ENCODE data around the gene HESX1. TPM values are rescaled to one million over a fixed set of nuclear protein-coding genes. Genes with fewer than 3 reads are reported as not detected.

HESX1 gene
- total and polyA plus RNA-seq, 9 donors: 0.23 to 1.4 (median 0.88) TPM; not detected in 1

DNA sequence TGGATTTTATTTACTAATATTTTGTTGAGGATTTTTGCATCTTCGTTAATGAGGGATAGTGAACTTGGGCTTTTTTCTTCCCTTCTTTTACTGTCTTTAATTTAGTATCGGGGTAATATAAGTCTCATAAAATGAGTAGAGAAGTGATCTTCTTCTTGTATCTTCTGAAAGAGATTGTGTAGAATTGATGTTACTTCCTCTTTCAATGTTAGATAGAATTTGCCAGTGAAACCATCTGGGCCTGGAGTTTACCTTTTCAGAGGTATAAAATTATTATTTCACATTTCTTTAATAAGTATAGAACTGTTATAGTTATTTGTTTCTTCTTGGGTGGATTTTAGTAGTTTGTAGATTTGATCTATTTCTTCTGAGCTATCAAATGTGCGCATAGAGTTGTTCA lies 7.8 kb downstream of the HESX1 start:
- H3K4me1 ChIP-seq (ENCODE audit: insufficient read depth): no peaks in the 10 kb centered on the region
- H3K36me3 ChIP-seq: no peaks in the 10 kb centered on the region
- no peaks in the 10 kb centered on the region for H3K9me3 ChIP-seq
- no peak for TF ChIP-seq EP300 (IDR thresholded peaks at IDR 0.05)
- TF ChIP-seq, protein P1, sequence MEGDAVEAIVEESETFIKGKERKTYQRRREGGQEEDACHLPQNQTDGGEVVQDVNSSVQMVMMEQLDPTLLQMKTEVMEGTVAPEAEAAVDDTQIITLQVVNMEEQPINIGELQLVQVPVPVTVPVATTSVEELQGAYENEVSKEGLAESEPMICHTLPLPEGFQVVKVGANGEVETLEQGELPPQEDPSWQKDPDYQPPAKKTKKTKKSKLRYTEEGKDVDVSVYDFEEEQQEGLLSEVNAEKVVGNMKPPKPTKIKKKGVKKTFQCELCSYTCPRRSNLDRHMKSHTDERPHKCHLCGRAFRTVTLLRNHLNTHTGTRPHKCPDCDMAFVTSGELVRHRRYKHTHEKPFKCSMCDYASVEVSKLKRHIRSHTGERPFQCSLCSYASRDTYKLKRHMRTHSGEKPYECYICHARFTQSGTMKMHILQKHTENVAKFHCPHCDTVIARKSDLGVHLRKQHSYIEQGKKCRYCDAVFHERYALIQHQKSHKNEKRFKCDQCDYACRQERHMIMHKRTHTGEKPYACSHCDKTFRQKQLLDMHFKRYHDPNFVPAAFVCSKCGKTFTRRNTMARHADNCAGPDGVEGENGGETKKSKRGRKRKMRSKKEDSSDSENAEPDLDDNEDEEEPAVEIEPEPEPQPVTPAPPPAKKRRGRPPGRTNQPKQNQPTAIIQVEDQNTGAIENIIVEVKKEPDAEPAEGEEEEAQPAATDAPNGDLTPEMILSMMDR (IDR thresholded peaks at IDR 0.05): no peak
- no peak for TF ChIP-seq POLR2A (IDR thresholded peaks at IDR 0.05)
- no peak overlapping the region for H3K4me3 ChIP-seq
- WGBS, 3 donors: 93 to 96% (median 93%) methylated on average over 3 of the region's 3 CpGs
- no peaks in the 10 kb centered on the region for H3K27me3 ChIP-seq
- intact Hi-C loops (cut with DNase I): no loop called here
- H3K27ac ChIP-seq: no peak overlapping the region
- DNase-seq: no peak

- no peaks in the 10 kb centered on the region for H3K27me3 ChIP-seq
- no peaks in the 10 kb centered on the region for H3K9me3 ChIP-seq
- no peak overlapping the region for H3K4me3 ChIP-seq
- TF ChIP-seq EP300 (IDR thresholded peaks at IDR 0.05): no peak
- DNase-seq: no peak
- H3K27ac ChIP-seq: no peak overlapping the region
- H3K4me1 ChIP-seq (ENCODE audit: insufficient read depth): peaks cover 2% of the 10 kb centered on the region
- intact Hi-C loops (cut with DNase I): no loop called here
- H3K36me3 ChIP-seq: no peaks in the 10 kb centered on the region
- WGBS, 3 donors: 16 to 27% (median 24%) methylated on average over 6 of the region's 6 CpGs
These were observed 15.3 kb downstream of the HESX1 start for GRCh38 chr3:57184526-57184925.

- DNase-seq: no peak
- no peaks in the 10 kb centered on the region for H3K27me3 ChIP-seq
- no peaks in the 10 kb centered on the region for H3K36me3 ChIP-seq
- no peak overlapping the region for H3K27ac ChIP-seq
- H3K9me3 ChIP-seq: no peaks in the 10 kb centered on the region
- WGBS, 3 donors: 75 to 81% (median 77%) methylated on average over 5 of the region's 5 CpGs
- H3K4me1 ChIP-seq (ENCODE audit: insufficient read depth): no peaks in the 10 kb centered on the region
- TF ChIP-seq, protein P1 (IDR thresholded peaks at IDR 0.05): no peak
- TF ChIP-seq EP300 (IDR thresholded peaks at IDR 0.05) (no peak), POLR2A (IDR thresholded peaks at IDR 0.05) (no peak)
- intact Hi-C loops (cut with DNase I): no loop called here
- no peak overlapping the region for H3K4me3 ChIP-seq
These were observed 20.0 kb downstream of the HESX1 start for GRCh38 chr3:57179580-57180410.

DNA sequence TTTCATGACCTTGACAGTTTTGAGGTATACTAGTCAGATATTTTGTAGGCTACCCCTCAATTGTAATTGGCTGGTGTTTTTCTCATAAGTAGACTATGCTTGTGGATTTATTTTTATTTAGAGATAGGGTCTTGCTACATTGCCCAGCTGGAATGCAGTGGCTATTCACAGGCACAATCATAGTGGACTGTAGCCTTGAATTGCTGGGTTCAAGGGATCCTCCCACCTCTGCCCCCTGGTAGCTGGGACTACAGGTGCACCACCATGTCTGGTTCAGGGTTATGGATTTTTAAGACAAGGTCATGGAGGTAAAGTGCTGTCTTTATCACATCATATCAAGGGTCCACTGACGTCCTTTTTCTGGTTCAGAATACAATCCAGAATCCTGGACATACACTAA lies 23.7 kb downstream of the HESX1 start:
- 54 to 65% (median 55%) methylated on average over 1 of the region's 1 CpG for WGBS, 3 donors
- H3K9me3 ChIP-seq: no peaks in the 10 kb centered on the region
- no peaks in the 10 kb centered on the region for H3K27me3 ChIP-seq
- H3K36me3 ChIP-seq: no peaks in the 10 kb centered on the region
- no peaks in the 10 kb centered on the region for H3K4me1 ChIP-seq (ENCODE audit: insufficient read depth)
- no peak overlapping the region for H3K27ac ChIP-seq
- TF ChIP-seq, protein P1 (IDR thresholded peaks at IDR 0.05): no peak
- no peak for DNase-seq
- intact Hi-C loops (cut with DNase I): no loop called here
- no peak overlapping the region for H3K4me3 ChIP-seq

DNA sequence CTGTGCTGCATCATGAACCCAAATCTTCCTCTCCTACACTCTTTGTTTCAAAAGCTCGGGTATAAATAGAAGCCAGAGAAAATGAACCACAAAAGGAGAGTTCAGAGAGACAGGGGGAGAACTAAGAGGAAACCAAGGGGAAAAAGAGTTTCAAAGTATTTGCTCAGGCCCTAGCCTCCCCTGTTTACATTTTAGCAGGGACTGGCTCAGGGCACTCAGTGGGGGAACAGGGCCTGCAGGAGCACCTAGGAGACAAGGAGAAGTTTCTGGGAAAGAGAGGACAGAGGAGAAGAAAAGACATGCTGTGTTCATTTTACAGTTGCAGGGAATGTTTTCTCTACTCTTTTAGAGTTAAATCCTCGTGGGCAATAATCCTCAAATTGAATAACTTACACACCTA lies 26.1 kb downstream of the HESX1 start:
- DNase-seq: no peak
- Histone ChIP-seq H3K4me3 (no peak overlapping the region), H3K27ac (no peak overlapping the region), H3K9me3 (no peaks in the 10 kb centered on the region), H3K27me3 (no peaks in the 10 kb centered on the region), H3K4me1 (ENCODE audit: insufficient read depth) (peaks cover 4% of the 10 kb centered on the region), H3K36me3 (no peaks in the 10 kb centered on the region)
- TF ChIP-seq, protein P1 (IDR thresholded peaks at IDR 0.05): no peak
- TF ChIP-seq POLR2A (IDR thresholded peaks at IDR 0.05): no peak
- no peak for TF ChIP-seq EP300 (IDR thresholded peaks at IDR 0.05)
- intact Hi-C loops (cut with DNase I): no loop called here
- whole genome bisulfite sequencing, 3 donors: 58 to 62% (median 61%) methylated on average over 2 of the region's 2 CpGs

All from ovary (tissue), 9 donors.